B cell (primary cell): ENCODE results near the gene ZDHHC4. TPM values are rescaled to one million over a fixed set of nuclear protein-coding genes. Genes with fewer than 3 reads are reported as not detected.

Source experiments
- ATAC-seq: fragments of 200-7000 bp; cut with Tn5 transposase; one replicate; pipeline ENCODE4 v1.10.0; 2021; ENCODE audit warnings: low read depth, mild to moderate bottlenecking, moderate number of reproducible peaks, moderate library complexity
- CTCF ChIA-PET: fragments of 350-600 bp; sonication (Branson Sonifier 250); formaldehyde crosslinking; loops from one replicate; lab custom pipeline; 2021; ENCODE audit warnings: antibody characterized with exemption, inconsistent platforms; lab: Charles Lee
- POLR2A ChIA-PET: fragments of 350-600 bp; sonication (Branson Sonifier 250); formaldehyde crosslinking; loops from one replicate; lab custom pipeline; 2021; ENCODE audit warnings: antibody characterized with exemption; lab: Charles Lee
- DNase-seq: peaks from one replicate; pipeline ENCODE4 v3.0.0; 2013
- H2AFZ ChIP-seq: 2 replicates; pipeline ENCODE4 v1.6.1; 2012; ENCODE audit warnings: mild to moderate bottlenecking, low read depth, low read length; ENCODE audit not compliant: insufficient read depth, poor library complexity, severe bottlenecking
- H3K27ac ChIP-seq, 2 donors: 1 replicate in 1 of 2; 2 replicates in 1 of 2; pipeline ENCODE4 v1.5.1; 2012 to 2013; ENCODE audit warnings: low read length in 2 of 2, mild to moderate bottlenecking in 2 of 2, moderate library complexity in 1 of 2
- H3K27me3 ChIP-seq, 4 experiments: fragments of 200-600 bp in 1 of 4; sonication (generic) in 1 of 4; replicated peaks in 1 of 4; 1 replicate in 2 of 4; 2 replicates in 2 of 4; pipeline versions ENCODE4 v1.6.1 to v1.7.0; 2013 to 2016; ENCODE audit warnings: low read length in 3 of 4, mild to moderate bottlenecking in 2 of 4, mixed read lengths in 1 of 4, moderate library complexity in 1 of 4; ENCODE audit not compliant: insufficient read depth in 4 of 4, control insufficient read depth in 3 of 4; ENCODE audit errors: control extremely low read depth in 1 of 4
- H3K36me3 ChIP-seq, 2 experiments: replicated peaks in 1 of 2; 1 replicate in 1 of 2; 2 replicates in 1 of 2; pipeline versions ENCODE4 v1.6.1 to v1.7.1; 2013; ENCODE audit warnings: low read length in 1 of 2; ENCODE audit not compliant: insufficient read depth in 2 of 2, control insufficient read depth in 1 of 2; ENCODE audit errors: control extremely low read depth in 1 of 2, extremely low read depth in 1 of 2
- H3K4me1 ChIP-seq, 2 donors: fragments of 200-600 bp in 1 of 2; sonication (generic) in 1 of 2; 1 replicate in 1 of 2; 2 replicates in 1 of 2; pipeline versions ENCODE4 v1.5.1 to v1.6.1; 2013 to 2017; ENCODE audit warnings: low read length in 2 of 2; ENCODE audit not compliant: control insufficient read depth in 2 of 2, insufficient read depth in 2 of 2
- H3K4me2 ChIP-seq: replicated peaks from 2 replicates; pipeline ENCODE3; 2012; ENCODE audit warnings: mild to moderate bottlenecking, low read depth, low read length; ENCODE audit not compliant: poor library complexity, severe bottlenecking
- H3K4me3 ChIP-seq, 5 experiments: fragments of 200-600 bp in 1 of 5; sonication (generic) in 1 of 5; 1 replicate in 3 of 5; 2 replicates in 2 of 5; pipeline versions ENCODE4 v1.5.1 to v1.7.0; 2011 to 2016; ENCODE audit warnings: low read length in 4 of 5, mild to moderate bottlenecking in 4 of 5, low read depth in 2 of 5, control low read depth in 1 of 5, moderate library complexity in 1 of 5; ENCODE audit not compliant: insufficient read depth in 1 of 5; ENCODE audit errors: control extremely low read depth in 1 of 5, extremely low read depth in 1 of 5
- H3K79me2 ChIP-seq: fragments of 200-600 bp; sonication (generic); one replicate; pipeline ENCODE4 v1.6.0; 2016; ENCODE audit warnings: low read length; ENCODE audit not compliant: control insufficient read depth, insufficient read depth
- H3K9ac ChIP-seq: fragments of 200-600 bp; sonication (generic); 2 replicates; pipeline ENCODE4 v1.6.1; 2017; ENCODE audit warnings: mild to moderate bottlenecking, low read length, moderate library complexity
- H3K9me3 ChIP-seq, 3 donors: one replicate each; pipeline versions ENCODE4 v1.6.1 to v1.7.1; 2013; ENCODE audit warnings: low read length in 2 of 3; ENCODE audit not compliant: control insufficient read depth in 2 of 3, insufficient read depth in 1 of 3; ENCODE audit errors: control extremely low read depth in 1 of 3
- H4K20me1 ChIP-seq: 2 replicates; pipeline ENCODE4 v1.6.0; 2012; ENCODE audit warnings: mild to moderate bottlenecking, low read length; ENCODE audit not compliant: insufficient read depth, control insufficient read depth, poor library complexity, severe bottlenecking
- H3K27ac Mint-ChIP-seq: one replicate; pipeline ENCODE4 v1.8.0; 2021; ENCODE audit warnings: mixed read lengths
- H3K27me3 Mint-ChIP-seq: one replicate; pipeline ENCODE4 v1.8.0; 2021; ENCODE audit warnings: mixed read lengths
- H3K4me1 Mint-ChIP-seq: one replicate; pipeline ENCODE4 v1.8.0; 2021; ENCODE audit warnings: mixed read lengths
- H3K4me3 Mint-ChIP-seq: one replicate; pipeline ENCODE4 v1.8.0; 2021; ENCODE audit warnings: mixed read lengths
- H3K9me3 Mint-ChIP-seq: one replicate; pipeline ENCODE4 v1.8.0; 2022; ENCODE audit warnings: mixed read lengths; ENCODE audit not compliant: insufficient read depth
- EZH2 ChIP-seq: IDR thresholded peaks from 2 replicates; pipeline ENCODE4 v1.6.1; 2012; ENCODE audit warnings: borderline replicate concordance, low read depth, mild to moderate bottlenecking, moderate library complexity, low read length; ENCODE audit not compliant: insufficient read depth, poor library complexity, severe bottlenecking
- WGBS: methylation state at CpG from one replicate; pipeline ENCODE4 v1.1.5; 2013; ENCODE audit warnings: missing lambda C conversion rate; ENCODE audit not compliant: insufficient coverage; 5-methylcytosine and 5-hydroxymethylcytosine counted together
- intact Hi-C: fragments of 100-400 bp; cut with micrococcal nuclease; formaldehyde crosslinking; loops from one replicate; pipeline ENCODE4 v1.10.0; 2022
- polyA plus RNA-seq: library from polyadenylated mRNA; depleted of rRNA; stranded (reverse); fragments of >200 nt; gene quantifications from 2 replicates; pipeline ENCODE4 v1.2.3, GENCODE V29; 2012
- total RNA-seq, 2 donors: library from RNA; stranded (reverse); fragments of 120-200 nt in 1 of 2; gene quantifications; 1 replicate in 1 of 2; 2 replicates in 1 of 2; pipeline versions ENCODE4 v1.2.3 to v1.2.4, GENCODE V29; 2013 to 2022
- TF ChIP-seq, protein P1 (sequence below): fragments of 200-600 bp; IDR thresholded peaks from one replicate; pipeline ENCODE4 v1.8.0; 2022; ENCODE audit warnings: antibody characterized with exemption, mild to moderate bottlenecking

The ZDHHC4 gene
- total and polyA plus RNA-seq, 2 donors (not counting 1 experiment from before 2014, with no cell fraction given) = 38.5 to 42.0 TPM

DNA sequence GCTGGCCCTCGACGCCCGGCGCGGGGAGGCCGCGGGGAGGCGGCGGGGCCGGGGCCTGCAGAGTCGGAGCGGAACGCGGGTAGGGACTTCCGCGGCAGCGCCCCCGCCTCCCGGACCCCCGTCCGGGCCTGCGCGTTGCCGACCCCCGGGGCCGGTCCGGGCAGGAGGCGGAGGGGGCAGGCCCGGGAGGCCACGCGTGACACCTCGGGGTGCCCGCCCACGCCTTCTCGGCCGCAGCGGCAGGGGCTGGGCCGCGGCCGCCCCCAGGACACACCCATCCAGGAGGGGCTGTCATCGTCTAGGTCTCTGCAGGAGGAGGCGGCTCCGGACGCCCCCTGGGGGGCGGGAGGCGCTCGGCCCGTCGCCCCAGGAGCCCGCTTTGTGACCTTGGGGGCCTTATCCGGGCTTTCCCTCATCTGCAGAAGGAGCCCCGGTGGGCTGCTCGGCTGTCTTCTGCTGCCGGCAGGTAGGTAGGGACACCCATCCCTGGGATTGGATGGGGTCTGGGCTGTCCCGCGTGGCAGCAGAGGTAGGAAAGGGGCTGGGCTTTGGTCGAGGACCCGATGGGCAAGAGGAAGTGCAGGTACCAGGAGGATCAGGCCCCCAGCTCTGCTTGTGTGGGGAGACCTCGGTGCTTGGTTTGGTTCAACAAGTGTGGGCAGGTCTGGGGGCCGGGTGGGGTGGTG, 60.4 kb downstream of the ZDHHC4 start:
- Mint-ChIP-seq H3K27ac (peak overlapping the region; percentile 88), H3K4me3 (peak overlapping the region; percentile 86), H3K9me3 (no peaks in the 10 kb centered on the region), H3K4me1 (peaks cover 35% of the 10 kb centered on the region), H3K27me3 (no peaks in the 10 kb centered on the region)
- ATAC-seq (peak; percentile 86), DNase-seq (peak; percentile 86)
- WGBS = under 1% methylated on average over 60 of the region's 60 CpGs
- H3K4me3 ChIP-seq = peak overlapping the region in 4 of 5 experiments; percentile 37 to 69 (median 61)
- peaks cover 0 to 37% of the 10 kb centered on the region in 2 experiments for H3K36me3 ChIP-seq
- H2AFZ ChIP-seq = peak overlapping the region; percentile 52
- TF ChIP-seq, protein P1, sequence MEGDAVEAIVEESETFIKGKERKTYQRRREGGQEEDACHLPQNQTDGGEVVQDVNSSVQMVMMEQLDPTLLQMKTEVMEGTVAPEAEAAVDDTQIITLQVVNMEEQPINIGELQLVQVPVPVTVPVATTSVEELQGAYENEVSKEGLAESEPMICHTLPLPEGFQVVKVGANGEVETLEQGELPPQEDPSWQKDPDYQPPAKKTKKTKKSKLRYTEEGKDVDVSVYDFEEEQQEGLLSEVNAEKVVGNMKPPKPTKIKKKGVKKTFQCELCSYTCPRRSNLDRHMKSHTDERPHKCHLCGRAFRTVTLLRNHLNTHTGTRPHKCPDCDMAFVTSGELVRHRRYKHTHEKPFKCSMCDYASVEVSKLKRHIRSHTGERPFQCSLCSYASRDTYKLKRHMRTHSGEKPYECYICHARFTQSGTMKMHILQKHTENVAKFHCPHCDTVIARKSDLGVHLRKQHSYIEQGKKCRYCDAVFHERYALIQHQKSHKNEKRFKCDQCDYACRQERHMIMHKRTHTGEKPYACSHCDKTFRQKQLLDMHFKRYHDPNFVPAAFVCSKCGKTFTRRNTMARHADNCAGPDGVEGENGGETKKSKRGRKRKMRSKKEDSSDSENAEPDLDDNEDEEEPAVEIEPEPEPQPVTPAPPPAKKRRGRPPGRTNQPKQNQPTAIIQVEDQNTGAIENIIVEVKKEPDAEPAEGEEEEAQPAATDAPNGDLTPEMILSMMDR = peak; percentile 69
- TF ChIP-seq EZH2 = no peak
- peaks cover 20 to 25% of the 10 kb centered on the region in 2 donors for H3K4me1 ChIP-seq
- H3K9me3 ChIP-seq = peaks cover 0 to 19% (median 0%) of the 10 kb centered on the region in 3 donors
- peak overlapping the region; percentile 78 for H3K4me2 ChIP-seq
- no peaks in the 10 kb centered on the region for H3K27me3 ChIP-seq
- ChIA-PET POLR2A (interaction anchor here (0.6 to 1.0 kb wide), 3 partner anchors 47 to 265 kb away, joined by 3 to 9 read pairs (median 4); no protein-coding TSS in a partner anchor), CTCF (interaction anchor here (0.8 to 1.5 kb wide), 3 partner anchors 48 to 123 kb away, joined by 3 to 4 read pairs (median 3); no protein-coding TSS in a partner anchor)
- peaks cover 36% of the 10 kb centered on the region for H3K79me2 ChIP-seq
- intact Hi-C loops = loop anchor here (1.0 to 5.0 kb wide), 4 partner anchors 48 to 92 kb away; partner anchors contain the start of genes ZDHHC4 and ZNF12
- peak overlapping the region; percentile 18 to 79 for H3K27ac ChIP-seq
- H4K20me1 ChIP-seq = peaks cover 42% of the 10 kb centered on the region
- H3K9ac ChIP-seq = peak overlapping the region; percentile 73

Other genes with a start within 250 kb of the ZDHHC4 start
- gene FAM220A, start 228.5 kb upstream of the ZDHHC4 start, total RNA-seq = 15.7 and 16.6 TPM in 2 replicates
- gene FAM220A, start 228.5 kb upstream of the ZDHHC4 start, polyA plus RNA-seq = 8.7 and 10.3 TPM in 2 replicates
- 95.7 and 99.1 TPM in 2 replicates for gene RAC1, start 202.9 kb upstream of the ZDHHC4 start, total RNA-seq
- gene RAC1, start 202.9 kb upstream of the ZDHHC4 start, polyA plus RNA-seq = 87.2 and 98.0 TPM in 2 replicates
- 27.6 and 29.6 TPM in 2 replicates for gene DAGLB, start 129.5 kb upstream of the ZDHHC4 start, total RNA-seq
- 25.2 and 37.6 TPM in 2 replicates for gene DAGLB, start 129.5 kb upstream of the ZDHHC4 start, polyA plus RNA-seq
- 29.6 and 31.5 TPM in 2 replicates for gene KDELR2, start 93.3 kb upstream of the ZDHHC4 start, total RNA-seq
- gene KDELR2, start 93.3 kb upstream of the ZDHHC4 start, polyA plus RNA-seq = 14.0 and 16.6 TPM in 2 replicates
- gene GRID2IP, start 26.0 kb upstream of the ZDHHC4 start, total RNA-seq = 1.7 TPM in 2 replicates
- 0.58 and 0.72 TPM in 2 replicates for gene GRID2IP, start 26.0 kb upstream of the ZDHHC4 start, polyA plus RNA-seq
- 57.1 and 57.8 TPM in 2 replicates for gene INTS15, start 12.6 kb downstream of the ZDHHC4 start, total RNA-seq
- gene INTS15, start 12.6 kb downstream of the ZDHHC4 start, polyA plus RNA-seq = 50.6 and 63.2 TPM in 2 replicates
- 5.2 and 6.3 TPM in 2 replicates for gene ZNF853, start 38.2 kb downstream of the ZDHHC4 start, total RNA-seq
- gene ZNF853, start 38.2 kb downstream of the ZDHHC4 start, polyA plus RNA-seq = 1.6 and 2.5 TPM in 2 replicates
- 72.6 and 76.9 TPM in 2 replicates for gene ZNF316, start 59.9 kb downstream of the ZDHHC4 start, total RNA-seq
- 43.6 and 54.9 TPM in 2 replicates for gene ZNF316, start 59.9 kb downstream of the ZDHHC4 start, polyA plus RNA-seq
- gene ZNF12, start 129.5 kb downstream of the ZDHHC4 start, total RNA-seq = 41.3 and 48.8 TPM in 2 replicates
- 6.3 and 8.2 TPM in 2 replicates for gene ZNF12, start 129.5 kb downstream of the ZDHHC4 start, polyA plus RNA-seq
- 1.4 and 1.6 TPM in 2 replicates for gene RSPH10B2, start 176.6 kb downstream of the ZDHHC4 start, total RNA-seq
- gene RSPH10B2, start 176.6 kb downstream of the ZDHHC4 start, polyA plus RNA-seq = not detected in 2 replicates
- gene CCZ1B, start 248.8 kb downstream of the ZDHHC4 start, total RNA-seq = 92.8 and 97.1 TPM in 2 replicates
- 20.3 and 47.4 TPM in 2 replicates for gene CCZ1B, start 248.8 kb downstream of the ZDHHC4 start, polyA plus RNA-seq